Neuronal stem cell (in vitro differentiated cells): ENCODE measurements around the gene ZFAND2A.

Experiments used
- DNase-seq: peaks from one replicate; pipeline ENCODE4 v3.0.0-alpha.2; 2013; ENCODE audit warnings: low spot score
- H2AFZ ChIP-seq: one replicate; pipeline ENCODE4 v1.6.1; 2013; ENCODE audit warnings: mild to moderate bottlenecking, low read length, inconsistent platforms
- H2AK5ac ChIP-seq: 2 replicates; pipeline ENCODE4 v1.6.1; 2013; ENCODE audit warnings: low read depth, mild to moderate bottlenecking, inconsistent platforms, low read length, moderate library complexity, mixed read lengths
- H2BK120ac ChIP-seq: 2 replicates; pipeline ENCODE4 v1.6.1; 2013; ENCODE audit warnings: low read depth, mild to moderate bottlenecking, inconsistent platforms, low read length, moderate library complexity, mixed read lengths
- H2BK12ac ChIP-seq: one replicate; pipeline ENCODE4 v1.6.1; 2013; ENCODE audit warnings: low read length, inconsistent platforms
- H2BK15ac ChIP-seq: 2 replicates; pipeline ENCODE4 v1.6.1; 2013; ENCODE audit warnings: mild to moderate bottlenecking, low read length, inconsistent platforms, mixed read lengths
- H2BK5ac ChIP-seq: one replicate; pipeline ENCODE4 v1.6.1; 2013; ENCODE audit warnings: inconsistent platforms, mild to moderate bottlenecking, low read length, moderate library complexity
- H3K14ac ChIP-seq: one replicate; pipeline ENCODE4 v1.6.1; 2013; ENCODE audit warnings: low read length, inconsistent platforms
- H3K18ac ChIP-seq: 2 replicates; pipeline ENCODE4 v1.6.1; 2013; ENCODE audit warnings: low read length, inconsistent platforms
- H3K23ac ChIP-seq: 2 replicates; pipeline ENCODE4 v1.6.1; 2013; ENCODE audit warnings: low read depth, mild to moderate bottlenecking, mixed read lengths, low read length, inconsistent platforms; ENCODE audit not compliant: poor library complexity
- H3K27ac ChIP-seq: replicated peaks from 3 replicates; pipeline ENCODE4 v1.5.1; 2013; ENCODE audit warnings: low read length, inconsistent platforms
- H3K27me3 ChIP-seq, 3 experiments: 2 replicates each; pipeline ENCODE4 v1.6.1; 2013; ENCODE audit warnings: low read length in 3 of 3, mild to moderate bottlenecking in 2 of 3, inconsistent platforms in 1 of 3, low read depth in 1 of 3, mixed read lengths in 1 of 3, moderate library complexity in 1 of 3; ENCODE audit not compliant: control insufficient read depth in 3 of 3, insufficient read depth in 3 of 3
- H3K36me3 ChIP-seq, 2 donors: replicated peaks in 1 of 2; 2 replicates each; pipeline ENCODE4 v1.6.1; 2013; ENCODE audit warnings: low read length in 2 of 2; ENCODE audit not compliant: control insufficient read depth in 2 of 2, insufficient read depth in 2 of 2
- H3K4ac ChIP-seq: 2 replicates; pipeline ENCODE4 v1.6.1; 2013; ENCODE audit warnings: inconsistent platforms, mild to moderate bottlenecking, low read length, moderate library complexity
- H3K4me1 ChIP-seq, 2 donors: 1 replicate in 1 of 2; 2 replicates in 1 of 2; pipeline ENCODE4 v1.6.1; 2013; ENCODE audit warnings: low read length in 2 of 2, low read depth in 1 of 2; ENCODE audit not compliant: control insufficient read depth in 2 of 2, insufficient read depth in 1 of 2
- H3K4me2 ChIP-seq: one replicate; pipeline ENCODE4 v1.6.1; 2013; ENCODE audit warnings: mild to moderate bottlenecking, low read length, inconsistent platforms; ENCODE audit not compliant: insufficient read depth, poor library complexity, severe bottlenecking
- H3K4me3 ChIP-seq, 2 donors: 2 replicates each; pipeline ENCODE4 v1.5.1; 2013; ENCODE audit warnings: low read length in 2 of 2, mild to moderate bottlenecking in 2 of 2, inconsistent platforms in 1 of 2, moderate library complexity in 1 of 2
- H3K79me1 ChIP-seq: one replicate; pipeline ENCODE4 v1.6.1; 2013; ENCODE audit warnings: low read depth, mild to moderate bottlenecking, inconsistent platforms, low read length, moderate library complexity
- H3K9ac ChIP-seq: one replicate; pipeline ENCODE4 v1.6.1; 2013; ENCODE audit warnings: mild to moderate bottlenecking, low read depth, low read length, inconsistent platforms; ENCODE audit not compliant: poor library complexity
- H3K9me3 ChIP-seq, 2 donors: replicated peaks in 1 of 2; 2 replicates each; pipeline versions ENCODE3 to v1.6.1; 2013; ENCODE audit warnings: low read length in 2 of 2, mild to moderate bottlenecking in 2 of 2, inconsistent platforms in 1 of 2, low read depth in 1 of 2, mixed read lengths in 1 of 2, moderate library complexity in 1 of 2; ENCODE audit not compliant: control insufficient read depth in 2 of 2, insufficient read depth in 1 of 2
- H4K8ac ChIP-seq: one replicate; pipeline ENCODE4 v1.6.1; 2013; ENCODE audit warnings: low read depth, mild to moderate bottlenecking, inconsistent platforms, low read length, moderate library complexity
- H4K91ac ChIP-seq: one replicate; pipeline ENCODE4 v1.6.1; 2013; ENCODE audit warnings: low read length, low read depth, mild to moderate bottlenecking, inconsistent platforms; ENCODE audit not compliant: poor library complexity
- WGBS, 2 donors: extraction: QIAGEN DNeasy Blood & Tissue Kit; methylation state at CpG; one replicate each; pipeline ENCODE4 v1.1.7; 2013; ENCODE audit warnings: missing lambda C conversion rate in 2 of 2, mixed read lengths in 1 of 2; ENCODE audit not compliant: insufficient read length in 2 of 2, insufficient replicate concordance in 1 of 2; ENCODE audit errors: extremely low coverage in 2 of 2; 5-methylcytosine and 5-hydroxymethylcytosine counted together

The ZFAND2A gene

DNA sequence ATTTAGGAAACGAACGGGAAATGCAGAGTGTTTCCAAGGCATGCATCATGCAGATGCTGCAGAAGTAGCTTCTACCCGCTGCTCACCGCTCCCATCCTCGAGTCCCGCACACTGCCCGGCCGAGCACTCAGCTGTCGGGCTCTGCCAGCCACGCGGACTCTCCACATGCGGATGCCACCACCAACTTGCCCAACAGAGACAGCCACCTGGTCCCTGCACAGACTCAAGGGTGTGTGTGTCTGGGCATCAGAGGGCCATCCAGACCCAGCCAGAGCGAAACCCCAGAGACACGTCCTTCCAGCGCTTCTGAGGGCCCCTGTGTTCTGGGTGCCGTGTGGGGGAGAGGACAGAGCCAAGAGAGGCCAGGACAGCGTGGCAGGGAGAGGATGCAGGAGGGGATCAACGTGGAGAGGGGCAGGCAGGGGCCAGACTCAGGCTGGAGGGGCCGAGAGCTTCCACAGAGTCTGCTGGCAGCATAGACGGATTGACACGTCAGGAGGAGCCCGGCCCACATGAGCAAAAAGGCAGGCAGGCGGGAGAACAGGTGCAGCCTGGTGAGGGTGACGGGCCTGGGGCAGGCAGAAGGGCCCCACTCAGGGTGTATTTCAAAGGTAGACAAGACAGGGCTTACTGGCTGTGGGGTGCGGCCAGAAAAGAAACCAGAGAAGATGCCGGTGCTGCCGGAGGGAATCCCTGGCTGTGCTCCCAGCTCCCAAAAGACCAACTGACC lies 53.8 kb downstream of the ZFAND2A start:
- Histone ChIP-seq H3K79me1 (peaks cover 28% of the 10 kb centered on the region), H3K23ac (no peak overlapping the region), H2AFZ (no peak overlapping the region), H4K91ac (no peak overlapping the region), H3K18ac (peak overlapping the region; percentile 39), H3K27ac (no peak overlapping the region), H2BK120ac (no peak overlapping the region), H3K4ac (no peak overlapping the region), H2AK5ac (no peak overlapping the region), H3K4me1 (peaks cover 3 to 7% of the 10 kb centered on the region in 2 donors), H3K14ac (peak overlapping the region; percentile 57), H2BK15ac (no peak overlapping the region), H3K36me3 (peaks cover 0 to 2% of the 10 kb centered on the region in 2 donors), H4K8ac (no peak overlapping the region), H3K4me2 (no peak overlapping the region), H3K27me3 (no peaks in the 10 kb centered on the region), H3K4me3 (no peak overlapping the region), H3K9me3 (no peaks in the 10 kb centered on the region), H2BK12ac (no peak overlapping the region), H3K9ac (no peak overlapping the region), H2BK5ac (no peak overlapping the region)
- DNase-seq: no peak
- no CpG with 5 or more reads among the region's 27 CpGs for WGBS, 2 donors

- H2BK15ac ChIP-seq: no peak overlapping the region
- no peak overlapping the region for H2BK120ac ChIP-seq
- H3K9ac ChIP-seq: no peak overlapping the region
- no peak overlapping the region for H2AK5ac ChIP-seq
- no peaks in the 10 kb centered on the region for H3K9me3 ChIP-seq
- H3K18ac ChIP-seq: no peak overlapping the region
- no peak overlapping the region for H3K14ac ChIP-seq
- peaks cover 27% of the 10 kb centered on the region for H3K79me1 ChIP-seq
- peaks cover 0 to 2% of the 10 kb centered on the region in 2 donors for H3K36me3 ChIP-seq
- no peak overlapping the region for H2BK12ac ChIP-seq
- DNase-seq: no peak
- H3K4ac ChIP-seq: no peak overlapping the region
- WGBS, 2 donors: no CpG with 5 or more reads among the region's 11 CpGs
- no peak overlapping the region for H2BK5ac ChIP-seq
- no peak overlapping the region for H4K8ac ChIP-seq
- no peak overlapping the region for H3K4me3 ChIP-seq
- H3K23ac ChIP-seq: no peak overlapping the region
- no peak overlapping the region for H3K27ac ChIP-seq
- no peak overlapping the region for H4K91ac ChIP-seq
- H3K4me2 ChIP-seq: no peak overlapping the region
- H2AFZ ChIP-seq: no peak overlapping the region
- no peaks in the 10 kb centered on the region for H3K27me3 ChIP-seq
- peaks cover 10 to 16% of the 10 kb centered on the region in 2 donors for H3K4me1 ChIP-seq
Measured at GRCh38 chr7:1105189-1105588, 54.8 kb downstream of the ZFAND2A start.

- WGBS, 2 donors: no CpG with 5 or more reads among the region's 13 CpGs
- H2BK15ac ChIP-seq: no peak overlapping the region
- no peak overlapping the region for H2BK12ac ChIP-seq
- no peak for DNase-seq
- no peak overlapping the region for H3K23ac ChIP-seq
- H2BK5ac ChIP-seq: peak overlapping the region; percentile 39
- peak overlapping the region; percentile 61 for H2BK120ac ChIP-seq
- H3K27ac ChIP-seq: no peak overlapping the region
- no peaks in the 10 kb centered on the region for H3K9me3 ChIP-seq
- peaks cover under 1 to 3% of the 10 kb centered on the region in 2 donors for H3K36me3 ChIP-seq
- peak overlapping the region; percentile 57 for H3K18ac ChIP-seq
- H2AK5ac ChIP-seq: no peak overlapping the region
- no peak overlapping the region for H3K4ac ChIP-seq
- no peak overlapping the region for H4K91ac ChIP-seq
- H3K79me1 ChIP-seq: peaks cover 27% of the 10 kb centered on the region
- no peak overlapping the region for H3K9ac ChIP-seq
- H3K27me3 ChIP-seq: no peaks in the 10 kb centered on the region
- H4K8ac ChIP-seq: no peak overlapping the region
- no peak overlapping the region for H3K4me2 ChIP-seq
- no peak overlapping the region for H3K14ac ChIP-seq
- H3K4me3 ChIP-seq: no peak overlapping the region
- H2AFZ ChIP-seq: no peak overlapping the region
- H3K4me1 ChIP-seq: peaks cover 11 to 17% of the 10 kb centered on the region in 2 donors
Measured at GRCh38 chr7:1104516-1105179, 55.3 kb downstream of the ZFAND2A start.

GRCh38 chr7:1103789-1104515 lies 56.0 kb downstream of the ZFAND2A start:
- peak overlapping the region; percentile 57 for H3K18ac ChIP-seq
- H3K14ac ChIP-seq: peak overlapping the region; percentile 21
- peaks cover 11 to 17% of the 10 kb centered on the region in 2 donors for H3K4me1 ChIP-seq
- H3K36me3 ChIP-seq: peaks cover 5 to 6% of the 10 kb centered on the region in 2 donors
- H3K4ac ChIP-seq: no peak overlapping the region
- H3K4me2 ChIP-seq: no peak overlapping the region
- H2BK12ac ChIP-seq: peak overlapping the region; percentile 73
- peak overlapping the region; percentile 28 for H2AK5ac ChIP-seq
- H3K23ac ChIP-seq: peak overlapping the region; percentile 91
- no peak overlapping the region for H2BK15ac ChIP-seq
- H3K27ac ChIP-seq: no peak overlapping the region
- H2BK5ac ChIP-seq: peak overlapping the region; percentile 39
- no peaks in the 10 kb centered on the region for H3K27me3 ChIP-seq
- H4K91ac ChIP-seq: no peak overlapping the region
- H2AFZ ChIP-seq: no peak overlapping the region
- no peak overlapping the region for H4K8ac ChIP-seq
- H3K4me3 ChIP-seq: no peak overlapping the region
- WGBS, 2 donors: no CpG with 5 or more reads among the region's 21 CpGs
- DNase-seq: no peak
- H3K9ac ChIP-seq: peak overlapping the region; percentile 21
- H2BK120ac ChIP-seq: peak overlapping the region; percentile 61
- H3K9me3 ChIP-seq: no peaks in the 10 kb centered on the region
- H3K79me1 ChIP-seq: peaks cover 25% of the 10 kb centered on the region
